Mesodermal cell (in vitro differentiated cells): ENCODE data around the gene PCNX2.

Experiments used
- H3K27ac ChIP-seq: 2 replicates; pipeline ENCODE4 v1.7.0; 2013; ENCODE audit warnings: mild to moderate bottlenecking, low read depth, low read length, moderate library complexity; ENCODE audit not compliant: severe bottlenecking
- H3K36me3 ChIP-seq: 2 replicates; pipeline ENCODE4 v1.7.1; 2013; ENCODE audit warnings: mild to moderate bottlenecking, low read length, moderate library complexity; ENCODE audit not compliant: control insufficient read depth, insufficient read depth
- H3K4me1 ChIP-seq: one replicate; pipeline ENCODE4 v1.7.1; 2013; ENCODE audit warnings: mild to moderate bottlenecking, low read length; ENCODE audit not compliant: insufficient read depth, control insufficient read depth, poor library complexity, severe bottlenecking
- H3K4me3 ChIP-seq: 2 replicates; pipeline ENCODE4 v1.7.0; 2013; ENCODE audit warnings: low read length, control low read depth, mild to moderate bottlenecking; ENCODE audit not compliant: insufficient read depth, poor library complexity, severe bottlenecking; ENCODE audit errors: extremely low read depth
- H3K9me3 ChIP-seq: 2 replicates; pipeline ENCODE4 v1.7.1; 2013; ENCODE audit warnings: mild to moderate bottlenecking, low read length, moderate library complexity; ENCODE audit not compliant: control insufficient read depth
- WGBS, 2 experiments: methylation state at CpG; one replicate each; pipeline ENCODE4 v1.1.5; 2013; ENCODE audit warnings: missing lambda C conversion rate in 2 of 2; ENCODE audit not compliant: insufficient coverage in 2 of 2; 5-methylcytosine and 5-hydroxymethylcytosine counted together

Gene PCNX2

GRCh38 chr1:233102341-233102740, 193.2 kb downstream of the PCNX2 start:
- Histone ChIP-seq H3K4me1 (peaks cover 3% of the 10 kb centered on the region), H3K9me3 (no peaks in the 10 kb centered on the region), H3K4me3 (no peak overlapping the region), H3K27ac (no peak overlapping the region), H3K36me3 (no peaks in the 10 kb centered on the region)
- 100% methylated on average over 1 of the region's 2 CpGs; no CpG with 5 or more reads in 1 of the 2 experiments for WGBS, 2 experiments

GRCh38 chr1:233097959-233098580, 197.5 kb downstream of the PCNX2 start:
- WGBS, 2 experiments: 86 to 89% methylated on average over 1 of the region's 1 CpG
- H3K9me3 ChIP-seq: no peaks in the 10 kb centered on the region

GRCh38 chr1:233097546-233097945, 198.0 kb downstream of the PCNX2 start:
- H3K4me3 ChIP-seq: no peak overlapping the region
- 89 to 100% methylated on average over 2 to 3 of the region's 3 CpGs for WGBS, 2 experiments
- no peak overlapping the region for H3K27ac ChIP-seq
- no peaks in the 10 kb centered on the region for H3K9me3 ChIP-seq
- no peaks in the 10 kb centered on the region for H3K4me1 ChIP-seq
- peaks cover 5% of the 10 kb centered on the region for H3K36me3 ChIP-seq

More at GRCh38 chr1:233097959-233098580, 197.5 kb downstream of the PCNX2 start:
- Histone ChIP-seq H3K4me3 (no peak overlapping the region), H3K4me1 (no peaks in the 10 kb centered on the region), H3K27ac (no peak overlapping the region), H3K36me3 (peaks cover 5% of the 10 kb centered on the region)

- no peaks in the 10 kb centered on the region for H3K4me1 ChIP-seq
- no peak overlapping the region for H3K27ac ChIP-seq
- WGBS, 2 experiments: 100% methylated on average over 1 of the region's 1 CpG
- no peaks in the 10 kb centered on the region for H3K9me3 ChIP-seq
- no peak overlapping the region for H3K4me3 ChIP-seq
- peaks cover 10% of the 10 kb centered on the region for H3K36me3 ChIP-seq
Measured at GRCh38 chr1:233094691-233095090, 200.8 kb downstream of the PCNX2 start.

- H3K4me1 ChIP-seq: no peaks in the 10 kb centered on the region
- no peak overlapping the region for H3K27ac ChIP-seq
- no CpG with 5 or more reads among the region's 2 CpGs for WGBS, 2 experiments
- no peaks in the 10 kb centered on the region for H3K9me3 ChIP-seq
- peaks cover 10% of the 10 kb centered on the region for H3K36me3 ChIP-seq
- no peak overlapping the region for H3K4me3 ChIP-seq
Measured at GRCh38 chr1:233094269-233094668, 201.3 kb downstream of the PCNX2 start.

- Histone ChIP-seq H3K4me3 (no peak overlapping the region), H3K36me3 (peaks cover 10% of the 10 kb centered on the region), H3K27ac (no peak overlapping the region), H3K9me3 (no peaks in the 10 kb centered on the region), H3K4me1 (no peaks in the 10 kb centered on the region)
- 88 to 100% methylated on average over 1 to 4 of the region's 7 CpGs for WGBS, 2 experiments
Measured at GRCh38 chr1:233090746-233091494, 204.6 kb downstream of the PCNX2 start.

- peaks cover 5% of the 10 kb centered on the region for H3K36me3 ChIP-seq
- 100% methylated on average over 1 to 2 of the region's 3 CpGs for WGBS, 2 experiments
Measured at GRCh38 chr1:233089251-233089650, 206.3 kb downstream of the PCNX2 start.

GRCh38 chr1:233088613-233089012, 206.9 kb downstream of the PCNX2 start:
- Histone ChIP-seq H3K36me3 (peaks cover 5% of the 10 kb centered on the region), H3K9me3 (no peaks in the 10 kb centered on the region), H3K4me1 (no peaks in the 10 kb centered on the region), H3K4me3 (no peak overlapping the region), H3K27ac (no peak overlapping the region)
- 82 to 96% methylated on average over 4 to 5 of the region's 6 CpGs for WGBS, 2 experiments

More at GRCh38 chr1:233089251-233089650, 206.3 kb downstream of the PCNX2 start:
- no peaks in the 10 kb centered on the region for H3K9me3 ChIP-seq
- no peaks in the 10 kb centered on the region for H3K4me1 ChIP-seq
- H3K4me3 ChIP-seq: no peak overlapping the region
- H3K27ac ChIP-seq: no peak overlapping the region

GRCh38 chr1:233086961-233087881, 208.3 kb downstream of the PCNX2 start:
- Histone ChIP-seq H3K36me3 (peaks cover 5% of the 10 kb centered on the region), H3K4me1 (no peaks in the 10 kb centered on the region), H3K4me3 (no peak overlapping the region), H3K9me3 (no peaks in the 10 kb centered on the region), H3K27ac (no peak overlapping the region)
- 88 to 100% methylated on average over 5 to 6 of the region's 11 CpGs for WGBS, 2 experiments

- H3K9me3 ChIP-seq: no peaks in the 10 kb centered on the region
- no peak overlapping the region for H3K27ac ChIP-seq
- no peak overlapping the region for H3K4me3 ChIP-seq
- H3K4me1 ChIP-seq: no peaks in the 10 kb centered on the region
- H3K36me3 ChIP-seq: no peaks in the 10 kb centered on the region
- 96% methylated on average over 2 of the region's 3 CpGs; no CpG with 5 or more reads in 1 of the 2 experiments for WGBS, 2 experiments
Measured at GRCh38 chr1:233085566-233085965, 210.0 kb downstream of the PCNX2 start.
